Measurements from ENCODE around the gene MICALL1.

The MICALL1 gene

GRCh38 chr22:37959231-37959825, 53.2 kb downstream of the MICALL1 start:
- Histone ChIP-seq H3K4me1 (ENCODE audit: control insufficient read depth, insufficient read depth, low read length) (peaks cover 6% of the 10 kb centered on the region), H3K9ac (ENCODE audit: low read length) (no peak overlapping the region), H3K4me3 (ENCODE audit: low read length) (no peak overlapping the region), H3K36me3 (ENCODE audit: control insufficient read depth, insufficient read depth, low read length) (peaks cover 25% of the 10 kb centered on the region), H3K27ac (ENCODE audit: low read depth, low read length) (no peak overlapping the region), H3K27me3 (ENCODE audit: control insufficient read depth, insufficient read depth, low read length) (no peaks in the 10 kb centered on the region)

DNA sequence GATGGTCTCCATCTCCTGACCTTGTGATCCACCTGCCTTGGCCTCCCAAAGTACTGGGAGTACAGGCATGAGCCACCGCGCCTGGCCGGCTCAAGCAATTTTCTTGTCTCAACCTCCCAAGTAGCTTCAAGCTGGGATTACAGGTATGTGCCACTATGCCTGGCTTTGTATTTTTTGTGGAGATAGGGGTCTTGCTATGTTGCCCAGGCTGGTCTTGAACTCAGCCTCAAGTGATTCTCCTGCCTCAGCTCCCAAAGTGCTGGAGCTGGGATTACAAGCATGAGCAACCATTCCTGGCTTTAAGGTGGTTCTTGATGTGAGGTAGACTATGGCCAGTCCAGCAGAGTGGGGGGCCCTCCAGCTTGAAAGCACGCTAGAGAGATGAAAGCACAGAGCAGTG, 55.0 kb downstream of the MICALL1 start:
- Histone ChIP-seq H3K27ac (ENCODE audit: low read depth, low read length) (no peak overlapping the region), H3K36me3 (ENCODE audit: control insufficient read depth, insufficient read depth, low read length) (peaks cover 26% of the 10 kb centered on the region), H3K4me3 (ENCODE audit: low read length) (no peak overlapping the region), H3K4me1 (ENCODE audit: control insufficient read depth, insufficient read depth, low read length) (no peaks in the 10 kb centered on the region), H3K27me3 (ENCODE audit: control insufficient read depth, insufficient read depth, low read length) (no peaks in the 10 kb centered on the region), H3K9ac (ENCODE audit: low read length) (no peak overlapping the region)

GRCh38 chr22:37965940-37966664, 60.0 kb downstream of the MICALL1 start:
- no peak overlapping the region for H3K9ac ChIP-seq (ENCODE audit: low read length)
- H3K4me3 ChIP-seq (ENCODE audit: low read length) = no peak overlapping the region

GRCh38 chr22:37967147-37967546, 61.0 kb downstream of the MICALL1 start:
- no peak overlapping the region for H3K9ac ChIP-seq (ENCODE audit: low read length)
- H3K4me1 ChIP-seq (ENCODE audit: control insufficient read depth, insufficient read depth, low read length) = no peaks in the 10 kb centered on the region
- H3K27me3 ChIP-seq (ENCODE audit: control insufficient read depth, insufficient read depth, low read length) = no peaks in the 10 kb centered on the region
- H3K27ac ChIP-seq (ENCODE audit: low read depth, low read length) = no peak overlapping the region
- peaks cover 13% of the 10 kb centered on the region for H3K36me3 ChIP-seq (ENCODE audit: control insufficient read depth, insufficient read depth, low read length)
- H3K4me3 ChIP-seq (ENCODE audit: low read length) = no peak overlapping the region

More at GRCh38 chr22:37965940-37966664, 60.0 kb downstream of the MICALL1 start:
- peaks cover 17% of the 10 kb centered on the region for H3K36me3 ChIP-seq (ENCODE audit: control insufficient read depth, insufficient read depth, low read length)
- no peaks in the 10 kb centered on the region for H3K4me1 ChIP-seq (ENCODE audit: control insufficient read depth, insufficient read depth, low read length)
- H3K27me3 ChIP-seq (ENCODE audit: control insufficient read depth, insufficient read depth, low read length) = no peaks in the 10 kb centered on the region
- no peak overlapping the region for H3K27ac ChIP-seq (ENCODE audit: low read depth, low read length)

- Histone ChIP-seq H3K27ac (ENCODE audit: low read depth, low read length) (no peak overlapping the region), H3K4me3 (ENCODE audit: low read length) (no peak overlapping the region), H3K27me3 (ENCODE audit: control insufficient read depth, insufficient read depth, low read length) (no peaks in the 10 kb centered on the region), H3K4me1 (ENCODE audit: control insufficient read depth, insufficient read depth, low read length) (no peaks in the 10 kb centered on the region), H3K36me3 (ENCODE audit: control insufficient read depth, insufficient read depth, low read length) (peaks cover 13% of the 10 kb centered on the region), H3K9ac (ENCODE audit: low read length) (no peak overlapping the region)
Measured at GRCh38 chr22:37967637-37968451, 61.7 kb downstream of the MICALL1 start.

- Histone ChIP-seq H3K4me3 (ENCODE audit: low read length) (no peak overlapping the region), H3K27ac (ENCODE audit: low read depth, low read length) (no peak overlapping the region), H3K4me1 (ENCODE audit: control insufficient read depth, insufficient read depth, low read length) (no peaks in the 10 kb centered on the region), H3K36me3 (ENCODE audit: control insufficient read depth, insufficient read depth, low read length) (peaks cover 13% of the 10 kb centered on the region), H3K27me3 (ENCODE audit: control insufficient read depth, insufficient read depth, low read length) (no peaks in the 10 kb centered on the region), H3K9ac (ENCODE audit: low read length) (no peak overlapping the region)
Measured at GRCh38 chr22:37968452-37969251, 62.6 kb downstream of the MICALL1 start.

GRCh38 chr22:37970864-37971263, 64.8 kb downstream of the MICALL1 start:
- no peak overlapping the region for H3K4me3 ChIP-seq (ENCODE audit: low read length)
- no peaks in the 10 kb centered on the region for H3K27me3 ChIP-seq (ENCODE audit: control insufficient read depth, insufficient read depth, low read length)
- no peak overlapping the region for H3K27ac ChIP-seq (ENCODE audit: low read depth, low read length)
- no peaks in the 10 kb centered on the region for H3K4me1 ChIP-seq (ENCODE audit: control insufficient read depth, insufficient read depth, low read length)
- H3K9ac ChIP-seq (ENCODE audit: low read length) = no peak overlapping the region
- peaks cover 10% of the 10 kb centered on the region for H3K36me3 ChIP-seq (ENCODE audit: control insufficient read depth, insufficient read depth, low read length)

DNA sequence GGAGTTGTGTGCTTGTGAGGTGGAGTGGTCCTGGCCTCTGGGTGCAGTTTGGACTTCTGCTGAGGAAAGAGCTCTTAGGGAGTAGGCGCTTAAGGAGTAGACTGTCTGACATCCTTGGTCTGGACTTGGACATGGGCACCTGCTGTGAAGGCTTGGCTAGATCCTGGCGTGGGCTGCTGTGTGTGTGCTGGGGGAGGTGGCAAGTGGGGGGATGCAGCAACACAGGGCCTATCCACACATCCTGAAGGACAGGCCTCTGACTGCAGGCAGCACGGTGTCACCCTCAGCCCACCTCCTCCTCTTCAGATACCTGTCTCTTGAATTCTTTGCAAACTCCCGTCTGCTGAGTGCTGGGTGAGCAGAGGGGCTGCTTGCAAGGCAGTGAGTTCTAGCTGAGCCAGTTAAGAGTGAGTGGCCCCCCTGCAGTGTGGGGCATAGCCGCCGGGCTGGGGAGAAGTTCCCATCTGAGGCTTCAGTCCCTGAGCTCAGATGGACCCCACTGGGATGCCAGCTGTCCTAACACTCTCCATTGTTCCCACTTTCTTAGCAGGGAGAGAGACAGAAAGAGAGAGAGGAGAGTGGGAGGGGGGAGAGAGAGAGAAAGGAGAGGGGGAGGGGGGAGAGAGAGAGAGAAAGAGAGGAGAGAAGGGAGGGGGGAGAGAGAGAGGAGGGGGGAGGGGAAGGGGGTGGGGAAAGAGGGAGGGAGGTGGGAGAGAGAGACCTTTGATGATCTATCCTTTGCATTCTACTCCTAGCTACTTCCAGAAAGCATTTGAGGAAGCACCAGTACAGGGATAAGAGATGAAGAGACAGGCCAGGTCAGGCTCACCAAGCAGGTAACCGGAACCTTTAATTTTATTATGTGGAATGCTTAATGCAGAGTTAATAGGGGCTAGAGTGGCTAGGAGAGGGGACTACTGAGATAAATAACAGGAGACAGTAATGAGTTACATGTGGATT, 65.7 kb downstream of the MICALL1 start:
- H3K4me1 ChIP-seq (ENCODE audit: control insufficient read depth, insufficient read depth, low read length) = no peaks in the 10 kb centered on the region
- no peaks in the 10 kb centered on the region for H3K27me3 ChIP-seq (ENCODE audit: control insufficient read depth, insufficient read depth, low read length)
- no peak overlapping the region for H3K4me3 ChIP-seq (ENCODE audit: low read length)
- H3K27ac ChIP-seq (ENCODE audit: low read depth, low read length) = no peak overlapping the region
- H3K36me3 ChIP-seq (ENCODE audit: control insufficient read depth, insufficient read depth, low read length) = peaks cover 8% of the 10 kb centered on the region
- H3K9ac ChIP-seq (ENCODE audit: low read length) = no peak overlapping the region

DNA sequence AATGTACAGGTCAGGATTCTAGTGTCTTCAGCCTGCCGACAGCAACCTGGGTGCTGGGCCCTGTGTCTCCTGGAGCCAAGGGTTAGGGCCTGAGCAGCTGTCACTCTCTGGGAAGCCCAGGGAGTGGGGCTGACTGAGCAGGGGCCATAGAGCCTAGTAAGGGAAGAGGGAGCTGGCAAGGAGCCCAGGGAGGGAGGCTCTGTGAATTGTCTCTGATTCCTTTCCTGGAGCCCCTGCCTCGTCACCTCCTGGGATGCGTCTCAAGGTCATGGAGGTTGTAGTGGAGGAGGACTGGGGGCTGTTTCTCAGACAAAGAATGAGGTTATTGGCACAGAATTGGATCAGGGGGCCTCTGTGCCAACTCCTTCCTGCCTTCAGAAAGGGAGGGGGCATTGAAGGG, 66.4 kb downstream of the MICALL1 start:
- H3K27me3 ChIP-seq (ENCODE audit: control insufficient read depth, insufficient read depth, low read length) = no peaks in the 10 kb centered on the region
- no peaks in the 10 kb centered on the region for H3K4me1 ChIP-seq (ENCODE audit: control insufficient read depth, insufficient read depth, low read length)
- peaks cover 2% of the 10 kb centered on the region for H3K36me3 ChIP-seq (ENCODE audit: control insufficient read depth, insufficient read depth, low read length)
- H3K4me3 ChIP-seq (ENCODE audit: low read length) = no peak overlapping the region
- no peak overlapping the region for H3K9ac ChIP-seq (ENCODE audit: low read length)
- no peak overlapping the region for H3K27ac ChIP-seq (ENCODE audit: low read depth, low read length)

- no peak overlapping the region for H3K9ac ChIP-seq (ENCODE audit: low read length)
- H3K4me3 ChIP-seq (ENCODE audit: low read length) = no peak overlapping the region
- H3K27me3 ChIP-seq (ENCODE audit: control insufficient read depth, insufficient read depth, low read length) = no peaks in the 10 kb centered on the region
- H3K4me1 ChIP-seq (ENCODE audit: control insufficient read depth, insufficient read depth, low read length) = no peaks in the 10 kb centered on the region
- H3K27ac ChIP-seq (ENCODE audit: low read depth, low read length) = no peak overlapping the region
- no peaks in the 10 kb centered on the region for H3K36me3 ChIP-seq (ENCODE audit: control insufficient read depth, insufficient read depth, low read length)
Measured at GRCh38 chr22:37973271-37974170, 67.4 kb downstream of the MICALL1 start.
